Fibroblast of skin of abdomen (primary cell): Measurements from ENCODE around the gene IL23A.

Experiments used
- DNase-seq: peaks from one replicate; pipeline ENCODE4 v3.0.0-alpha.2; 2013

IL23A gene

GRCh38 chr12:56361487-56362129, 22.9 kb downstream of the IL23A start:
- DNase-seq, result no peak

- DNase-seq, result no peak
These were observed 23.7 kb downstream of the IL23A start, which contains the start of gene APOF for GRCh38 chr12:56362130-56363059. APOF (minus strand) TSS chr12:56362857; CDS start chr12:56362745, 112 bp downstream.

DNA sequence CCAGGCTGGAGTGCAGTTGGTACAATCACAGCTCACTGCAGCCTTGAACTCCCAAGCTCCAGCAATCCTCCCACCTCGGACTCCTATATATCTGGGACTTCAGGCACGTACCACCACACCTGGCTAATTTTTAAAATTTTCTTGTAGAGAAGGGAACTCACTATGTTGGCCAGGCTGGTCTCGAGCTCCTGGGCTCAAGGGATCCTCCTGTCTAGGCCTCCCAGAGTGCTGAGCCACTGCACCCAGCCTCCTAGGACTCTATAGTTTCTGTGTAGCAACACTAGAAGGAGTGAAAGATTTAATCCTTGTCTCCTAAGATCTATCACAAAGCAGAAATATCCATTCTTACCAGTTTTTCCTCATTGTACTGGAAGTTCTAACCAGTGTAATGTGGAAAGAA, 28.3 kb downstream of the IL23A start:
- DNase-seq, result no peak

DNA sequence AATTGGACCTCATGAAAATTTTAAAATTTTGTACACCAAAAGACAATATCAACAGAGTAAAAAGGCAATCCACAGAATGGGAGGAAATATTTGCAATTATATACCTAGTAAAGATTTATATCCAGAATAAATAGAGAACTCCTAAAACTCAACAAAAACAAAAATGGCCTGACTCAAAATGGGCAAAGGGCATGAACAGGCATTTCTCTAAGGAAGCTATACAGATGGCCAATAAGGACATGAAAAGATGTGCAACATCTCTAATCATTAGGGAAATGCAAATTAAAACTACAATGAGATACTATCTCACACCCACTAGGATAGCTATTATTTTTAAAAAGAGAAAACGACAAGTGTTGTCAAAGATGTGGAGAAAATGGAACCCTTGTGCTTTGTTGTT, 34.8 kb downstream of the IL23A start:
- DNase-seq, result no peak

- no peak for DNase-seq
These were observed 36.3 kb downstream of the IL23A start for GRCh38 chr12:56374726-56375597.

DNA sequence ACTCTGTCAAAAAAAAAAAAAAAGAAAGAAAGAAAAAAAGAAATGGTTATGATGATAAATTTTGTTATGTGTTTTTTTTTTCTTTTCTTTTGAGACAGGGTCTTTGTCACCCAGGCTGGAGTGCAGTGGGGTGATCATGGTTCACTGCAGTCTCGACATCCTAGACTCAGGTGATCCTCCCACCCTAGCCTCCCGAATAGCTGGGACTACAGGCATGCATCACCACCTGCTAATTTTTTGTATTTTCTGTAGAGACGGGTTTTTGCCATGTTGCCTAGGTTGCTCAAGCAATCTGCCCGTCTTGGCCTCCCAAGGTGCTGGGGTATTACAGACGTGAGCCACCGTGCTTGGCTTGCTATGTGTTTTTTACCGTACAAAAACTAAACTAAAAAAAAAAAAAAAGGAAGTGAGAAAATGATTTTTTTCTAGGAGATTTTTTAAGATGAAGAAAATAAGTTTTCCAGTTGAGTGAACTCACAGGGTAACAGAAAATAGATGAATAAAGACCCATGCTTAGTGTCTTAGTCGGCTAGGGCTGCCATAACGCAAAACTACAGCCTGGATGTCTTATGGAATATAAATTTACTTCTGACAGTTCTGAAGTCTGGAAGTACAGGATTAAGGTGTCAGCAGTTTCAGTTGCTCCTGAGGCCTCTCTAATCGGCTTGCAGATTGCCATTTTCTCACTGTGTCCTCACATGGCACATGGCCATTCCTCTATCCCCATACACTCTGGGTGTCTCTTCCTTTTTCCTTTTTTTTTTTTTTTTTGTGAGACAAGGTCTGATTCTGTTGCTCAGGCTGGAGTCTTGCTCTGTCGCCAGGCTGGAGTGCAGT, 37.1 kb downstream of the IL23A start:
- no peak for DNase-seq

GRCh38 chr12:56377310-56377988, 38.8 kb downstream of the IL23A start:
- DNase-seq, result peak; percentile 13

DNA sequence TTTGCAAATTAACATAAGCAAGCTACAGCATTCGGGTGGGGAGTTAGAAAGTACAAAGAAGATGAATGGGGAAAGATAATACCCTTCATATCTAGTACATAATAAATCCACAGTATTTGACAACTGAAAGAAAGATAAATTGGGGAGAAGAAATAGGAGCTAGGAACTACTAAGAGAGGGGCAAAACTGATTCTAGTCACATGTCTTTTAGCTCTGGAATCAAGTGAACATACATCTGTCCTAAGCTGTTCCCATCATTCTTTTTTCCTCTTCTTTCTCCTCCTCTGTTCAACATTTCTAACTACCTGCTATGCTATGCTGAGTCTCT, 39.3 kb downstream of the IL23A start:
- no peak for DNase-seq

GRCh38 chr12:56382611-56383010, 43.9 kb downstream of the IL23A start:
- DNase-seq, result no peak

DNA sequence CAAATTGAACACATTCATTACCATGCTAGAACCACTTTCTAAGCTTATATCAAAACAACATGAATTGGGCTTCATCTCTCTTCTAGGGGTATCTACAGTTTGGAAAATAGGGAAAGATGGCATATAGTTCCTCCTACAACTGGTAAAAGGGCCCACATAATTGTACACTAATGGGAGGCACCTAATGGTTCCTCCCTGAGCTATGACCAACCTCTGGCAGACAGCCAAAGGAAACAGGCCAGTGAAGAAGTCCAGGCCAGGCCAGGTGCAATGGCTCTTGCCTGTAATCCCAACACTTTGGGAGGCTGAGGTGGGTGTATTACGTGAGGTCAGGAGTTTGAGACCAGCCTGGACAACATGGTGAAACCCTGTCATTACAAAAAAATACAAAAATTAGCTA, 47.2 kb downstream of the IL23A start:
- DNase-seq, result no peak

- DNase-seq, result peak; percentile 50
These were observed 48.6 kb downstream of the IL23A start for GRCh38 chr12:56387152-56387736.

- DNase-seq, result no peak
These were observed 50.7 kb downstream of the IL23A start for GRCh38 chr12:56389412-56389811.
